SH-SY5Y (cell line): ENCODE data around the gene CEACAM20.

Experiments used
- GATA2 ChIP-seq: IDR thresholded peaks from 2 replicates; pipeline ENCODE4 v1.6.1; 2011; ENCODE audit warnings: mild to moderate bottlenecking, low read depth, low read length
- GATA3 ChIP-seq: IDR thresholded peaks from 2 replicates; pipeline ENCODE4 v1.6.1; 2011; ENCODE audit warnings: low read depth, mild to moderate bottlenecking, low read length, moderate library complexity

- TF ChIP-seq GATA3 (no peak), GATA2 (no peak)
Observed at GRCh38 chr19:44509478-44509877, 20.0 kb downstream of the CEACAM20 start.
